Measurements from ENCODE around the gene REC114.
"Not testable (repeated sequence)": the region's sequence is repeated elsewhere in the genome, so short reads cannot be mapped to it uniquely, and the experiment has no call there.

Gene REC114

GRCh38 chr15:73573572-73573971 lies 130.6 kb downstream of the REC114 start:
- DNase-seq, result no peak
- TF ChIP-seq CTCF (IDR thresholded peaks at IDR 0.05), result no peak
- peaks cover 72% of the 10 kb centered on the region for H3K4me1 Mint-ChIP-seq
- peak overlapping the region; percentile 86 for H3K27ac Mint-ChIP-seq
- H3K27me3 Mint-ChIP-seq (ENCODE audit: low read depth, poor library complexity), result no peaks in the 10 kb centered on the region
- no peak overlapping the region for H3K4me3 Mint-ChIP-seq
- peaks cover 72% of the 10 kb centered on the region for H3K36me3 Mint-ChIP-seq (ENCODE audit: low read depth)
- no peaks in the 10 kb centered on the region for H3K9me3 Mint-ChIP-seq

- Mint-ChIP-seq H3K27ac (no peak overlapping the region), H3K27me3 (ENCODE audit: low read depth, poor library complexity) (no peaks in the 10 kb centered on the region), H3K4me3 (no peak overlapping the region), H3K9me3 (no peaks in the 10 kb centered on the region), H3K4me1 (peaks cover 50% of the 10 kb centered on the region), H3K36me3 (ENCODE audit: low read depth) (peaks cover 60% of the 10 kb centered on the region)
- TF ChIP-seq CTCF (IDR thresholded peaks at IDR 0.05), result no peak
- no peak for DNase-seq
Measured at GRCh38 chr15:73575636-73576247, 132.8 kb downstream of the REC114 start.

GRCh38 chr15:73577593-73577992 lies 134.6 kb downstream of the REC114 start:
- not testable (repeated sequence) for DNase-seq; H3K4me3 Mint-ChIP-seq; H3K27me3 Mint-ChIP-seq (ENCODE audit: low read depth, poor library complexity); H3K9me3 Mint-ChIP-seq
- peaks cover 31% of the 10 kb centered on the region for H3K4me1 Mint-ChIP-seq
- H3K36me3 Mint-ChIP-seq (ENCODE audit: low read depth), result peaks cover 59% of the 10 kb centered on the region
- peak overlapping the region; percentile 2 for H3K27ac Mint-ChIP-seq

- Mint-ChIP-seq H3K36me3 (ENCODE audit: low read depth) (peaks cover 59% of the 10 kb centered on the region), H3K27ac (peak overlapping the region; percentile 2)
Measured at GRCh38 chr15:73578026-73578425, 135.1 kb downstream of the REC114 start.

GRCh38 chr15:73582851-73583379 lies 140.0 kb downstream of the REC114 start:
- H3K4me1 Mint-ChIP-seq, result peaks cover 5% of the 10 kb centered on the region
- DNase-seq, result no peak
- H3K4me3 Mint-ChIP-seq, result no peak overlapping the region
- peaks cover 7% of the 10 kb centered on the region for H3K27me3 Mint-ChIP-seq (ENCODE audit: low read depth, poor library complexity)
- no peak overlapping the region for H3K27ac Mint-ChIP-seq
- no peak for TF ChIP-seq CTCF (IDR thresholded peaks at IDR 0.05)
- H3K36me3 Mint-ChIP-seq (ENCODE audit: low read depth), result peaks cover 55% of the 10 kb centered on the region
- no peaks in the 10 kb centered on the region for H3K9me3 Mint-ChIP-seq

More at GRCh38 chr15:73578026-73578425, 135.1 kb downstream of the REC114 start:
- Mint-ChIP-seq H3K4me1 (peaks cover 27% of the 10 kb centered on the region), H3K27me3 (ENCODE audit: low read depth, poor library complexity) (no peaks in the 10 kb centered on the region), H3K9me3 (no peaks in the 10 kb centered on the region), H3K4me3 (no peak overlapping the region)
- no peak for DNase-seq
- TF ChIP-seq CTCF (IDR thresholded peaks at IDR 0.05), result no peak

GRCh38 chr15:73583544-73583943 lies 140.6 kb downstream of the REC114 start:
- Mint-ChIP-seq H3K9me3 (no peaks in the 10 kb centered on the region), H3K4me1 (no peaks in the 10 kb centered on the region), H3K27ac (no peak overlapping the region), H3K27me3 (ENCODE audit: low read depth, poor library complexity) (peaks cover 7% of the 10 kb centered on the region), H3K36me3 (ENCODE audit: low read depth) (peaks cover 54% of the 10 kb centered on the region), H3K4me3 (no peak overlapping the region)
- no peak for DNase-seq
- no peak for TF ChIP-seq CTCF (IDR thresholded peaks at IDR 0.05)

All from nephron progenitor cell (in vitro differentiated cells).